Right atrium auricular region (tissue), 2 donors: ENCODE results near the gene LAMTOR2. TPM values are rescaled to one million over a fixed set of nuclear protein-coding genes. Genes with fewer than 3 reads are reported as not detected.

ENCODE experiments used
- DNase-seq: peaks from one replicate; pipeline ENCODE4 v3.0.0-alpha.2; 2019; ENCODE audit warnings: low spot score
- H3K27ac ChIP-seq, 2 donors: fragments of 200-600 bp; sonication (generic); 1 replicate in 1 of 2; 2 replicates in 1 of 2; pipeline ENCODE4 v1.5.1; 2016 to 2019
- H3K27me3 ChIP-seq, 2 donors: fragments of 200-600 bp; sonication (generic); one replicate each; pipeline versions ENCODE4 v1.5.1 to v1.6.0; 2017 to 2019
- H3K36me3 ChIP-seq: fragments of 200-600 bp; sonication (generic); one replicate; pipeline ENCODE4 v1.5.1; 2016
- H3K4me1 ChIP-seq, 2 donors: fragments of 200-600 bp; sonication (generic); one replicate each; pipeline versions ENCODE4 v1.5.1 to v1.6.0; 2017 to 2019
- H3K4me3 ChIP-seq, 2 donors: fragments of 200-600 bp; sonication (generic); 1 replicate in 1 of 2; 2 replicates in 1 of 2; pipeline ENCODE4 v1.5.1; 2017 to 2019; ENCODE audit warnings: mild to moderate bottlenecking in 1 of 2, moderate library complexity in 1 of 2
- H3K9me3 ChIP-seq, 2 donors: fragments of 200-600 bp; sonication (generic); one replicate each; pipeline ENCODE4 v1.5.1; 2019
- CTCF ChIP-seq, 2 donors: fragments of 200-600 bp; sonication (generic); IDR thresholded peaks; one replicate each; pipeline ENCODE4 v1.5.1; 2019; ENCODE audit warnings: antibody characterized with exemption in 2 of 2
- total RNA-seq, 2 donors: library from RNA; depleted of rRNA; stranded (reverse); fragments of >200 nt; gene quantifications; one replicate each; pipeline ENCODE4 v1.1.0, GENCODE V29; 2016

LAMTOR2 gene
- total RNA-seq, 2 donors from 2014 or later: 46.1 to 50.7 TPM

- peak overlapping the region; percentile 95 to 99 for H3K27ac ChIP-seq
- peak overlapping the region in 1 of 2 donors; percentile 17 for H3K4me3 ChIP-seq
- H3K27me3 ChIP-seq: no peaks in the 10 kb centered on the region
- H3K36me3 ChIP-seq: no peaks in the 10 kb centered on the region
- peaks cover 0 to 74% of the 10 kb centered on the region in 2 donors for H3K4me1 ChIP-seq
- TF ChIP-seq CTCF (IDR thresholded peaks at IDR 0.05): no peak
- H3K9me3 ChIP-seq: no peaks in the 10 kb centered on the region
- no peak for DNase-seq
Observed at GRCh38 chr1:156102633-156103511, 48.3 kb downstream of the LAMTOR2 start.

- H3K27me3 ChIP-seq: no peaks in the 10 kb centered on the region
- H3K4me3 ChIP-seq: peak overlapping the region in 1 of 2 donors; percentile 17
- TF ChIP-seq CTCF (IDR thresholded peaks at IDR 0.05): no peak
Observed at GRCh38 chr1:156103521-156103947, 49.0 kb downstream of the LAMTOR2 start.

GRCh38 chr1:156104065-156104810, 49.7 kb downstream of the LAMTOR2 start:
- H3K4me3 ChIP-seq: peak overlapping the region in 1 of 2 donors; percentile 17
- DNase-seq: peak; percentile 91
- no peaks in the 10 kb centered on the region for H3K36me3 ChIP-seq
- peaks cover 0 to 72% of the 10 kb centered on the region in 2 donors for H3K4me1 ChIP-seq
- H3K9me3 ChIP-seq: no peaks in the 10 kb centered on the region
- H3K27me3 ChIP-seq: no peaks in the 10 kb centered on the region
- peak overlapping the region; percentile 95 to 99 for H3K27ac ChIP-seq
- no peak for TF ChIP-seq CTCF (IDR thresholded peaks at IDR 0.05)

More at GRCh38 chr1:156103521-156103947, 49.0 kb downstream of the LAMTOR2 start:
- peak overlapping the region; percentile 95 to 99 for H3K27ac ChIP-seq
- no peaks in the 10 kb centered on the region for H3K9me3 ChIP-seq
- peaks cover 0 to 72% of the 10 kb centered on the region in 2 donors for H3K4me1 ChIP-seq
- no peaks in the 10 kb centered on the region for H3K36me3 ChIP-seq
- no peak for DNase-seq

- Histone ChIP-seq H3K36me3 (no peaks in the 10 kb centered on the region), H3K27me3 (no peaks in the 10 kb centered on the region), H3K9me3 (no peaks in the 10 kb centered on the region), H3K27ac (peak overlapping the region; percentile 95 to 99), H3K4me3 (peak overlapping the region in 1 of 2 donors; percentile 44), H3K4me1 (peaks cover 0 to 72% of the 10 kb centered on the region in 2 donors)
- no peak for DNase-seq
- TF ChIP-seq CTCF (IDR thresholded peaks at IDR 0.05): no peak
Observed at GRCh38 chr1:156104861-156105832, 50.6 kb downstream of the LAMTOR2 start.
